Measurements from ENCODE around the gene SBF1.

DNA sequence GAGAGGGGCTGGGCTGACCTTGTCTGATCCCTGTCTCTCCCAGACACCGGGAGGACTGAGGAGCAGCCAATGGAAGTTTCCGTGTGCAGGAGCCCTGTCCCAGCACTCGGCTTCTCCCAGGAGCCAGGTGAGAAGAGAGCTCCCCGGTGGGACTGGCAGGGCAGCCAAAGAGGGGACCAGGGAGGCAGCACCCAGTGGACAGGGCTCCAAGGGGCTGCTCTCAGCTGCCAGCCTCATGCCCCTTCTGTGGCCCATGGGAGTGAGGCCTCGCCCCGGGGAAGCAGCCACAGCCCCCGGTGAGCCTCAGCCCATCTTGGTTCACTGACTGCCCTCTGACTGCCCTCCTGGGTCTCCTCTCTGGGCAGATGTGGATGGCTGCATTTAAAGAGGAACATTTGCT, 43.8 kb upstream of the SBF1 start:
- no peak for TF ChIP-seq EED (CRISPR knock-in tag; IDR thresholded peaks at IDR 0.05)
- TF ChIP-seq SMAD1 (CRISPR knock-in tag; IDR thresholded peaks at IDR 0.05; ENCODE audit: borderline replicate concordance, low read depth), result no peak
- TF ChIP-seq HNRNPUL1 (IDR thresholded peaks at IDR 0.05; ENCODE audit: low read depth, low read length), result no peak
- TF ChIP-seq RFXAP (CRISPR knock-in tag; IDR thresholded peaks at IDR 0.05; ENCODE audit: borderline replicate concordance), result no peak
- no peak for TF ChIP-seq SP1 (IDR thresholded peaks at IDR 0.05)
- no peak for TF ChIP-seq SP1 (CRISPR knock-in tag; IDR thresholded peaks at IDR 0.05)

Measured in HepG2 (cell line).